Gastroesophageal sphincter (tissue), 4 donors: ENCODE measurements around the gene NUP205. TPM values are rescaled to one million over a fixed set of nuclear protein-coding genes. Genes with fewer than 3 reads are reported as not detected.

Experiments
- ATAC-seq: fragments of 150-250 bp; one replicate; pipeline ENCODE4 v1.9.1; 2016; ENCODE audit warnings: mild to moderate bottlenecking, moderate library complexity
- H3K27ac ChIP-seq, 4 donors: fragments of 200-600 bp; sonication (generic) in 3 of 4; 1 replicate in 3 of 4; 2 replicates in 1 of 4; pipeline ENCODE4 v1.5.1; 2016 to 2019
- H3K27me3 ChIP-seq: fragments of 200-600 bp; sonication (generic); one replicate; pipeline ENCODE4 v1.5.1; 2019
- H3K36me3 ChIP-seq, 2 donors: fragments of 200-600 bp; sonication (generic); one replicate each; pipeline ENCODE4 v1.5.1; 2019; ENCODE audit warnings: control low read depth in 1 of 2
- H3K4me1 ChIP-seq, 3 donors: fragments of 200-600 bp; sonication (generic); 1 replicate in 2 of 3; 2 replicates in 1 of 3; pipeline ENCODE4 v1.5.1; 2016 to 2019; ENCODE audit warnings: control low read depth in 2 of 3
- H3K4me3 ChIP-seq, 2 donors: fragments of 200-600 bp; sonication (generic); one replicate each; pipeline ENCODE4 v1.5.1; 2019; ENCODE audit warnings: mild to moderate bottlenecking in 1 of 2, moderate library complexity in 1 of 2
- H3K9me3 ChIP-seq, 3 donors: fragments of 200-600 bp; sonication (generic); one replicate each; pipeline ENCODE4 v1.5.1; 2017 to 2019; ENCODE audit warnings: control low read depth in 2 of 3
- EP300 ChIP-seq: sonication (generic); formaldehyde crosslinking; IDR thresholded peaks from one replicate; pipeline ENCODE4 v1.6.1; 2017; ENCODE audit warnings: antibody characterized with exemption, mild to moderate bottlenecking
- POLR2A ChIP-seq, 2 donors: fragments of 450-650 bp; IDR thresholded peaks; one replicate each; pipeline ENCODE4 v1.6.1; 2017; ENCODE audit warnings: antibody characterized with exemption in 2 of 2, mild to moderate bottlenecking in 2 of 2, moderate library complexity in 1 of 2
- POLR2AphosphoS5 ChIP-seq: sonication (generic); formaldehyde crosslinking; IDR thresholded peaks from one replicate; pipeline ENCODE4 v1.6.1; 2017; ENCODE audit warnings: antibody characterized with exemption
- WGBS, 2 donors: methylation state at CpG; one replicate each; pipeline ENCODE4 v1.1.5; 2018; ENCODE audit warnings: low coverage in 1 of 2; 5-methylcytosine and 5-hydroxymethylcytosine counted together
- total RNA-seq, 4 donors: library from RNA; depleted of rRNA; stranded (reverse); fragments of >200 nt; gene quantifications; one replicate each; pipeline ENCODE4 v1.1.0, GENCODE V29; 2016
- TF ChIP-seq, protein P1 (sequence below), 4 experiments: fragments of 200-600 bp in 2 of 4; fragments of 450-650 bp in 2 of 4; sonication (generic) in 1 of 4; IDR thresholded peaks; one replicate each; pipeline ENCODE4 v1.5.1; 2017 to 2019; ENCODE audit warnings: antibody characterized with exemption in 4 of 4, mild to moderate bottlenecking in 2 of 4, moderate library complexity in 2 of 4

The NUP205 gene
- total RNA-seq, 4 donors from 2014 or later = 28.4 to 38.8 (median 32.4) TPM

DNA sequence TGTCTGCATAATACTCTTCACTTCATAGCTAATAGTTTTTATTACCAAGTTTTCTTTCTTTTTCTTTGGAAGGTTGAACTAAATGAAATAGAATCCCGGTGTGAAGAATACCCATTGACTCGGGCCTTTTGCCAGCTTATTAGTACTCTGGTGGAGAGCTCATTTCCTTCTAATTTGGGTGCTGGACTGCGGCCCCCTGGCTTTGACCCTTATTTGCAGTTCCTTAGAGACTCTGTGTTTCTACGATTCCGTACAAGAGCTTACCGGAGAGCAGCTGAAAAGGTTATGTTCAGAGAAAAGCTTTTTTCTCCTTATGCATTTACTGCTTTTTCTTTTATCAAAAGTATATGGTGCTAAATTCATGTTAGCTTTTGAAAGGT is 40.2 kb downstream of the NUP205 start:
- peaks cover 5 to 86% of the 10 kb centered on the region in 2 donors for H3K36me3 ChIP-seq
- 41 to 87% methylated on average over 6 of the region's 6 CpGs for WGBS, 2 donors
- ATAC-seq = no peak
- TF ChIP-seq POLR2A (IDR thresholded peaks at IDR 0.05) (no peak), POLR2AphosphoS5 (no peak), EP300 (no peak)
- TF ChIP-seq, protein P1, sequence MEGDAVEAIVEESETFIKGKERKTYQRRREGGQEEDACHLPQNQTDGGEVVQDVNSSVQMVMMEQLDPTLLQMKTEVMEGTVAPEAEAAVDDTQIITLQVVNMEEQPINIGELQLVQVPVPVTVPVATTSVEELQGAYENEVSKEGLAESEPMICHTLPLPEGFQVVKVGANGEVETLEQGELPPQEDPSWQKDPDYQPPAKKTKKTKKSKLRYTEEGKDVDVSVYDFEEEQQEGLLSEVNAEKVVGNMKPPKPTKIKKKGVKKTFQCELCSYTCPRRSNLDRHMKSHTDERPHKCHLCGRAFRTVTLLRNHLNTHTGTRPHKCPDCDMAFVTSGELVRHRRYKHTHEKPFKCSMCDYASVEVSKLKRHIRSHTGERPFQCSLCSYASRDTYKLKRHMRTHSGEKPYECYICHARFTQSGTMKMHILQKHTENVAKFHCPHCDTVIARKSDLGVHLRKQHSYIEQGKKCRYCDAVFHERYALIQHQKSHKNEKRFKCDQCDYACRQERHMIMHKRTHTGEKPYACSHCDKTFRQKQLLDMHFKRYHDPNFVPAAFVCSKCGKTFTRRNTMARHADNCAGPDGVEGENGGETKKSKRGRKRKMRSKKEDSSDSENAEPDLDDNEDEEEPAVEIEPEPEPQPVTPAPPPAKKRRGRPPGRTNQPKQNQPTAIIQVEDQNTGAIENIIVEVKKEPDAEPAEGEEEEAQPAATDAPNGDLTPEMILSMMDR (IDR thresholded peaks at IDR 0.05) = no peak
- H3K4me3 ChIP-seq = no peak overlapping the region
- no peak overlapping the region for H3K27ac ChIP-seq
- no peaks in the 10 kb centered on the region for H3K27me3 ChIP-seq
- peaks cover 0 to 7% (median 0%) of the 10 kb centered on the region in 3 donors for H3K4me1 ChIP-seq
- no peaks in the 10 kb centered on the region for H3K9me3 ChIP-seq

DNA sequence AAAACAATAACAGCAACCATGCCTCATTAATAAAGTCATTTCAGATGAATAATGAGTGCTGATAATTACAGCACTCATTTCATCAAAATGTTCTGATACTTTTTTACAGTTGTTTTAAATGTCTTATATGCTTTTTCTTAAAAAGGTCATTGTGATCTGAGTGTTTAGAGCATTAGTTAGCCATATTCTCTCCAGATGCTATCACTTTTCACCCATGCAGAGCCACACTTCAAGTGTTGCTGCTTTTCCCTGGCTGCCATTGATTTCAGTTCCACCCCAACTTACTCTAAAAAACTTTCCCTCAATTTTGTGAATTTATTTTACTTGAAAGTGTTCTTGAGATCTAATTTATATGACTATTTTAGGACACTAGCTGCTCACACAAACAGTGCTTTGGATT is 41.8 kb downstream of the NUP205 start:
- TF ChIP-seq POLR2AphosphoS5 (no peak), POLR2A (IDR thresholded peaks at IDR 0.05) (no peak), EP300 (no peak)
- TF ChIP-seq, protein P1 (IDR thresholded peaks at IDR 0.05) = no peak
- no peak for ATAC-seq
- no peak overlapping the region for H3K4me3 ChIP-seq
- no peak overlapping the region for H3K27ac ChIP-seq
- H3K9me3 ChIP-seq = no peaks in the 10 kb centered on the region
- peaks cover 0 to 7% (median 0%) of the 10 kb centered on the region in 3 donors for H3K4me1 ChIP-seq
- no peaks in the 10 kb centered on the region for H3K27me3 ChIP-seq
- peaks cover 5 to 86% of the 10 kb centered on the region in 2 donors for H3K36me3 ChIP-seq

DNA sequence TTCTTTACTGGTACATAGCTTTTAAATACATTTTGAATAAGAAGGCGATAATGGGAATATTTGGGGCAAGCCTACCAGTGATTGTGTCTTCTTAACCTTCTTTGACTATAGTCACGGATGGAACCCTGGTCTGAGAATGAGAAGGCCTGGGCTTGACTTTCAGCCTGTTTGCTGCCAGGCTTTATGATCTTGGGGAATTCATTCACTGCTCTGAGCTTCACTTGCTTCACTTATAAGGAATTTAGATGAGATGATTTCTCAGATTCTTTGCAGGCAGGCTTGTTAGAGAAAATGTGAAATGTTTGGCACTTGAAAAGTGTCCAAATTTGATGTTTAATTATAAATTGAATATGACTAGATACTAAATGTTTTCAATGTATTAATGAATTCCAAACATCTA is 42.5 kb downstream of the NUP205 start:
- Histone ChIP-seq H3K4me3 (no peak overlapping the region), H3K9me3 (no peaks in the 10 kb centered on the region), H3K27me3 (no peaks in the 10 kb centered on the region), H3K27ac (no peak overlapping the region), H3K4me1 (peaks cover 0 to 7% (median 0%) of the 10 kb centered on the region in 3 donors), H3K36me3 (peaks cover 0 to 86% of the 10 kb centered on the region in 2 donors)
- TF ChIP-seq, protein P1 (IDR thresholded peaks at IDR 0.05) = no peak
- TF ChIP-seq POLR2AphosphoS5 = no peak
- no peak for TF ChIP-seq EP300
- TF ChIP-seq POLR2A (IDR thresholded peaks at IDR 0.05) = no peak
- 87 to 93% methylated on average over 2 of the region's 2 CpGs for WGBS, 2 donors
- no peak for ATAC-seq

DNA sequence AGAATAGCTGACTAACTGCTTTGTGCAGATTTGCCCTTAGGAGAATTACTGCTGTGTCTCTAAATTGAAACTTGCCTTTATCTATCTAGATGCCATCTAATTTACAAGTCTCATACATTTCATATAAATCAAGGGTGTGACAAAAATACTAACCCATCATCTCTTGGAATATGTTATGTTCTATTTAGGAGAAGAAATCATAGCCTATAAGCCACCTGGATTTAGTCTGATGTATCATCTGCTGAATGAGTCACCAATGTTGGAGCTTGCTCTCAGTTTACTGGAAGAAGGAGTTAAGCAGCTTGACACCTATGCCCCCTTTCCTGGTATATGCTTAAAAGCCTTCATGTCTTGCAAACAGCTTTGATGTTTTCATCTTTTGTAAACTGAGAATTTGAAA is 43.5 kb downstream of the NUP205 start:
- TF ChIP-seq POLR2AphosphoS5 (peak; percentile 47), EP300 (no peak)
- ATAC-seq = no peak
- no peak overlapping the region for H3K4me3 ChIP-seq
- H3K27me3 ChIP-seq = no peaks in the 10 kb centered on the region
- H3K36me3 ChIP-seq = peaks cover 0 to 87% of the 10 kb centered on the region in 2 donors
- H3K4me1 ChIP-seq = peaks cover 0 to 7% (median 0%) of the 10 kb centered on the region in 3 donors
- no peaks in the 10 kb centered on the region for H3K9me3 ChIP-seq
- no peak overlapping the region for H3K27ac ChIP-seq

DNA sequence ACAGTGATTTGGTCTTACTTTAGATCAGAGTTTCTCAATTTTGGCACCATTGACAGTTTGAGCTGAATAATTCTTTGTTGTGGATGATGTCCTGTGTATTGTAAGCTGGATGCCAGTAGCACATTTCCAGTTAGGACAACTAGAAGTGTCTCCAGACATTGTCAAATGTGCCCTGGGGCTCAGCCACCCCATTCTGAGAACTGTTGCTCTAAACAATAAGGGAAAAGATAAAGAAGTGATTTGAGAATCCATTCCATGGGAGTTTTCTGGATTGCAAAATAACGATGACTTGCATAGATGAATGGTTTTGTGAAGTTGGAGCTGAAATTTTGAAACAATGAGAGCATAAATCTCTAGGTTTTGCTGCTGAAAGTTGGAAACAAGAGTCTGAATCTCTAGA is 44.6 kb downstream of the NUP205 start:
- TF ChIP-seq POLR2AphosphoS5 (no peak), POLR2A (IDR thresholded peaks at IDR 0.05) (no peak), EP300 (no peak)
- TF ChIP-seq, protein P1 (IDR thresholded peaks at IDR 0.05) = no peak
- peaks cover 0 to 87% of the 10 kb centered on the region in 2 donors for H3K36me3 ChIP-seq
- H3K4me1 ChIP-seq = peaks cover 0 to 2% (median 0%) of the 10 kb centered on the region in 3 donors
- no peak overlapping the region for H3K27ac ChIP-seq
- WGBS, 2 donors = 62 to 63% methylated on average over 1 of the region's 1 CpG
- H3K27me3 ChIP-seq = no peaks in the 10 kb centered on the region
- H3K4me3 ChIP-seq = no peak overlapping the region
- ATAC-seq = no peak
- no peaks in the 10 kb centered on the region for H3K9me3 ChIP-seq

DNA sequence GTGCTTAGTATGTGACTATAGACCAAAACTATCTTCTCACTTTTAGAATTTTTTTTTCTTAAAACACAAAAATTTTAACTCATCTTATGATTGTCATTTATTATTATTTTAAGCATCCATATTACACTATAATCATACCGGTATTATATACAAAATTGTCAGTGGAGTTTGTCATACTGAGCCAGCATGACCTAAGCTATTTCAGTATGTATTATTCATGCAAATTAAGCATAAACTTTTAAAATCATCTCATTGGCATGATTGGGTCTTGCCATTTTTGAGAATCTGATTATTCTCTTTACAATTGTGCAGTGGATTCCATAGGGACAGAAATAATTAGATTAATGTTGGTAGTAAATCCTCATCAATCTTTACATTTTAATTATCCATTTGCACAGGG is 58.4 kb downstream of the NUP205 start:
- H3K4me1 ChIP-seq = peaks cover 0 to 4% (median 0%) of the 10 kb centered on the region in 3 donors
- H3K4me3 ChIP-seq = no peak overlapping the region
- H3K27ac ChIP-seq = no peak overlapping the region
- TF ChIP-seq POLR2A (IDR thresholded peaks at IDR 0.05) = no peak
- no peaks in the 10 kb centered on the region for H3K9me3 ChIP-seq
- no peak for ATAC-seq
- no peaks in the 10 kb centered on the region for H3K27me3 ChIP-seq
- H3K36me3 ChIP-seq = peaks cover 8 to 75% of the 10 kb centered on the region in 2 donors
- 88 to 100% methylated on average over 1 of the region's 1 CpG for WGBS, 2 donors
